Stomach (tissue), 9 donors: ENCODE data around the gene SPATA12. TPM values are rescaled to one million over a fixed set of nuclear protein-coding genes. Genes with fewer than 3 reads are reported as not detected.

Experiments used
- DNase-seq, 2 donors: peaks; one replicate each; pipeline versions ENCODE4 v3.0.0 to v3.0.0-alpha.2; 2013 to 2019
- H3K27ac ChIP-seq, 5 donors: fragments of 200-600 bp in 4 of 5; sonication (generic) in 4 of 5; one replicate each; pipeline ENCODE4 v1.5.1; 2013 to 2019; ENCODE audit warnings: mild to moderate bottlenecking in 1 of 5, moderate library complexity in 1 of 5
- H3K27me3 ChIP-seq, 3 donors: fragments of 200-600 bp; sonication (generic); one replicate each; pipeline ENCODE4 v1.5.1; 2017 to 2019; ENCODE audit warnings: mixed run types in 1 of 3
- H3K36me3 ChIP-seq, 4 donors: fragments of 200-600 bp; sonication (generic); 1 replicate in 3 of 4; 2 replicates in 1 of 4; pipeline ENCODE4 v1.5.1; 2016 to 2019
- H3K4me1 ChIP-seq, 4 donors: fragments of 200-600 bp; sonication (generic); one replicate each; pipeline ENCODE4 v1.5.1; 2016 to 2019
- H3K4me3 ChIP-seq, 4 donors: fragments of 200-600 bp; sonication (generic) in 3 of 4; one replicate each; pipeline ENCODE4 v1.5.1; 2016 to 2019; ENCODE audit warnings: mild to moderate bottlenecking in 1 of 4
- H3K9me3 ChIP-seq, 4 donors: fragments of 200-600 bp; sonication (generic); one replicate each; pipeline ENCODE4 v1.5.1; 2016 to 2019
- CTCF ChIP-seq, 7 experiments: fragments of 450-650 bp in 4 of 7; fragments of 200-600 bp in 3 of 7; sonication (generic) in 3 of 7; IDR thresholded peaks; one replicate each; pipeline ENCODE4 v1.5.1; 2016 to 2019; ENCODE audit warnings: antibody characterized with exemption in 7 of 7, control low read depth in 2 of 7, mild to moderate bottlenecking in 1 of 7
- EP300 ChIP-seq: sonication (generic); formaldehyde crosslinking; IDR thresholded peaks from one replicate; pipeline ENCODE4 v1.6.1; 2017; ENCODE audit warnings: antibody characterized with exemption
- POLR2A ChIP-seq, 4 donors: fragments of 450-650 bp; IDR thresholded peaks; one replicate each; pipeline ENCODE4 v1.6.1; 2016; ENCODE audit warnings: antibody characterized with exemption in 4 of 4, control low read depth in 2 of 4, mild to moderate bottlenecking in 1 of 4, moderate library complexity in 1 of 4
- POLR2AphosphoS5 ChIP-seq, 3 donors: sonication (generic); formaldehyde crosslinking; IDR thresholded peaks; one replicate each; pipeline ENCODE4 v1.6.1; 2016; ENCODE audit warnings: antibody characterized with exemption in 3 of 3
- WGBS, 5 donors: extraction: QIAGEN DNeasy Blood & Tissue Kit in 3 of 5; methylation state at CpG; one replicate each; pipeline versions ENCODE4 v1.1.5 to v1.1.7; 2013 to 2018; 5-methylcytosine and 5-hydroxymethylcytosine counted together
- intact Hi-C: fragments of 100-400 bp; cut with DNase I; formaldehyde crosslinking; loops from one replicate; pipeline ENCODE4 v1.15.1; 2023; ENCODE audit warnings: low total_unique reads
- polyA plus RNA-seq, 3 donors: library from polyadenylated mRNA; stranded (reverse); fragments of 200-250 nt; gene quantifications; one replicate each; pipeline ENCODE4 v1.2.3, GENCODE V29; 2013
- total RNA-seq, 5 donors: library from RNA; depleted of rRNA; stranded (reverse); fragments of >200 nt; gene quantifications; one replicate each; pipeline versions ENCODE4 v1.1.0 to v1.2.3, GENCODE V29; 2014 to 2016
- donor health status: healthy with polysubstance abuse.
- donor health status: Bipolar disorder and iron deficiency.
- donor health status: healthy.

SPATA12 gene
- total and polyA plus RNA-seq, 8 donors, result 0.05 to 0.31 TPM; not detected in 6

GRCh38 chr3:57086201-57086600 lies 25.7 kb downstream of the SPATA12 start:
- Histone ChIP-seq H3K27me3 (no peaks in the 10 kb centered on the region), H3K4me3 (no peak overlapping the region), H3K27ac (no peak overlapping the region), H3K36me3 (no peaks in the 10 kb centered on the region), H3K9me3 (no peaks in the 10 kb centered on the region), H3K4me1 (no peaks in the 10 kb centered on the region)
- no peak for DNase-seq
- TF ChIP-seq POLR2A (IDR thresholded peaks at IDR 0.05), result no peak
- no peak for TF ChIP-seq CTCF (IDR thresholded peaks at IDR 0.05)
- no peak for TF ChIP-seq EP300
- no peak for TF ChIP-seq POLR2AphosphoS5 (IDR thresholded peaks at IDR 0.05)
- intact Hi-C loops, result no loop called here

GRCh38 chr3:57087361-57088092 lies 27.1 kb downstream of the SPATA12 start:
- H3K9me3 ChIP-seq, result no peaks in the 10 kb centered on the region
- H3K27ac ChIP-seq, result no peak overlapping the region
- DNase-seq, result no peak
- H3K36me3 ChIP-seq, result no peaks in the 10 kb centered on the region
- intact Hi-C loops, result no loop called here
- no peaks in the 10 kb centered on the region for H3K4me1 ChIP-seq
- no peak for TF ChIP-seq POLR2A (IDR thresholded peaks at IDR 0.05)
- no peak for TF ChIP-seq CTCF (IDR thresholded peaks at IDR 0.05)
- TF ChIP-seq EP300, result no peak
- no peak for TF ChIP-seq POLR2AphosphoS5 (IDR thresholded peaks at IDR 0.05)
- WGBS, 5 donors, result 98 to 100% (median 100%) methylated on average over 1 of the region's 1 CpG
- no peak overlapping the region for H3K4me3 ChIP-seq
- H3K27me3 ChIP-seq, result no peaks in the 10 kb centered on the region

- Histone ChIP-seq H3K27ac (no peak overlapping the region), H3K27me3 (no peaks in the 10 kb centered on the region), H3K4me1 (no peaks in the 10 kb centered on the region), H3K4me3 (no peak overlapping the region), H3K9me3 (no peaks in the 10 kb centered on the region), H3K36me3 (no peaks in the 10 kb centered on the region)
- DNase-seq, result no peak
- 72 to 93% (median 92%) methylated on average over 5 of the region's 5 CpGs for WGBS, 5 donors
- TF ChIP-seq EP300, result no peak
- no peak for TF ChIP-seq CTCF (IDR thresholded peaks at IDR 0.05)
- no peak for TF ChIP-seq POLR2AphosphoS5 (IDR thresholded peaks at IDR 0.05)
- TF ChIP-seq POLR2A (IDR thresholded peaks at IDR 0.05), result no peak
- intact Hi-C loops, result no loop called here
Measured at GRCh38 chr3:57088503-57088902, 28.0 kb downstream of the SPATA12 start.

- intact Hi-C loops, result no loop called here
- TF ChIP-seq POLR2A (IDR thresholded peaks at IDR 0.05) (no peak), CTCF (IDR thresholded peaks at IDR 0.05) (no peak), EP300 (no peak), POLR2AphosphoS5 (IDR thresholded peaks at IDR 0.05) (no peak)
- H3K9me3 ChIP-seq, result no peaks in the 10 kb centered on the region
- H3K36me3 ChIP-seq, result no peaks in the 10 kb centered on the region
- no peak overlapping the region for H3K27ac ChIP-seq
- DNase-seq, result no peak
- WGBS, 5 donors, result 89 to 96% (median 95%) methylated on average over 4 of the region's 4 CpGs
- no peaks in the 10 kb centered on the region for H3K27me3 ChIP-seq
- H3K4me1 ChIP-seq, result no peaks in the 10 kb centered on the region
- no peak overlapping the region for H3K4me3 ChIP-seq
Measured at GRCh38 chr3:57089043-57089442, 28.6 kb downstream of the SPATA12 start.
